Central memory CD8-positive, alpha-beta T cell (primary cell): ENCODE data around the gene FGD1.
"Not testable (repeated sequence)": the region's sequence is repeated elsewhere in the genome, so short reads cannot be mapped to it uniquely, and the experiment has no call there.

ENCODE experiments used
- ATAC-seq: fragments of 150-1000 bp; cut with Tn5 transposase; replicated peaks from 2 replicates; pipeline ENCODE4 v1.10.0; 2022; ENCODE audit warnings: mild to moderate bottlenecking, moderate FRiP score, moderate number of reproducible peaks; ENCODE audit not compliant: poor library complexity, severe bottlenecking; ENCODE audit errors: extremely low read depth
- DNase-seq, 2 donors: peaks; one replicate each; pipeline ENCODE4 v3.0.0; 2021; ENCODE audit warnings: low spot score in 2 of 2
- H3K27ac Mint-ChIP-seq: one replicate; pipeline ENCODE4 v1.8.0; 2022; ENCODE audit warnings: low read depth, mild to moderate bottlenecking, moderate library complexity, mixed read lengths
- H3K27me3 Mint-ChIP-seq: one replicate; pipeline ENCODE4 v1.8.0; 2022; ENCODE audit warnings: mixed read lengths
- H3K36me3 Mint-ChIP-seq: one replicate; pipeline ENCODE4 v1.8.0; 2022; ENCODE audit warnings: mild to moderate bottlenecking, moderate library complexity, mixed read lengths; ENCODE audit not compliant: insufficient read depth
- H3K4me1 Mint-ChIP-seq: one replicate; pipeline ENCODE4 v1.8.0; 2022; ENCODE audit warnings: mixed read lengths
- H3K4me3 Mint-ChIP-seq: one replicate; pipeline ENCODE4 v1.8.0; 2022; ENCODE audit warnings: mild to moderate bottlenecking, moderate library complexity, mixed read lengths
- H3K9me3 Mint-ChIP-seq: one replicate; pipeline ENCODE4 v1.8.0; 2022; ENCODE audit warnings: mixed read lengths

Gene FGD1

GRCh38 chrX:54495814-54496516, at the start of gene FGD1:
Gene FGD1 (minus strand): TSS chrX:54496234. CDS start chrX:54495432, 802 bp downstream.
- DNase-seq (no peak), ATAC-seq (no peak)
- no peaks in the 10 kb centered on the region for H3K9me3 Mint-ChIP-seq
- H3K27ac Mint-ChIP-seq: peak within 1 kb of the TSS; percentile 10
- H3K27me3 Mint-ChIP-seq: peaks cover 58% of the 10 kb centered on the region
- no peaks in the 10 kb centered on the region for H3K36me3 Mint-ChIP-seq
- peak within 1 kb of the TSS; percentile 73 for H3K4me3 Mint-ChIP-seq
- peaks cover 11% of the 10 kb centered on the region for H3K4me1 Mint-ChIP-seq

- not testable (repeated sequence) for H3K4me3 Mint-ChIP-seq, H3K9me3 Mint-ChIP-seq, DNase-seq, ATAC-seq, H3K4me1 Mint-ChIP-seq, H3K27me3 Mint-ChIP-seq, H3K27ac Mint-ChIP-seq
- H3K36me3 Mint-ChIP-seq: peaks cover 33% of the 10 kb centered on the region
These were observed 46.2 kb upstream of the FGD1 start for GRCh38 chrX:54542239-54542638.

GRCh38 chrX:54540289-54540688, 44.3 kb upstream of the FGD1 start:
- ATAC-seq (no peak), DNase-seq (no peak)
- no peak overlapping the region for H3K27ac Mint-ChIP-seq
- H3K4me3 Mint-ChIP-seq: no peak overlapping the region
- peaks cover 31% of the 10 kb centered on the region for H3K36me3 Mint-ChIP-seq
- no peaks in the 10 kb centered on the region for H3K27me3 Mint-ChIP-seq
- H3K9me3 Mint-ChIP-seq: no peaks in the 10 kb centered on the region
- H3K4me1 Mint-ChIP-seq: peaks cover 5% of the 10 kb centered on the region

- Mint-ChIP-seq H3K4me3 (peak overlapping the region; percentile 43), H3K9me3 (no peaks in the 10 kb centered on the region), H3K36me3 (peaks cover 31% of the 10 kb centered on the region), H3K27ac (peak overlapping the region; percentile 42), H3K27me3 (no peaks in the 10 kb centered on the region), H3K4me1 (peaks cover 29% of the 10 kb centered on the region)
- no peak for ATAC-seq
- DNase-seq: no peak
These were observed 38.2 kb upstream of the FGD1 start for GRCh38 chrX:54534271-54534670.

- peak overlapping the region; percentile 92 for H3K27ac Mint-ChIP-seq
- no peak for DNase-seq
These were observed 34.4 kb upstream of the FGD1 start for GRCh38 chrX:54530357-54530900.

GRCh38 chrX:54529552-54530356, 33.7 kb upstream of the FGD1 start, which contains the start of gene GNL3L:
Gene GNL3L (plus strand): TSS chrX:54530219. CDS start chrX:54532567, 2,348 bp downstream.
- Mint-ChIP-seq H3K4me1 (peaks cover 27% of the 10 kb centered on the region), H3K9me3 (peaks cover 5% of the 10 kb centered on the region), H3K27me3 (no peaks in the 10 kb centered on the region), H3K4me3 (peak within 1 kb of the TSS; percentile 89), H3K27ac (peak within 1 kb of the TSS; percentile 92), H3K36me3 (peaks cover 20% of the 10 kb centered on the region)
- ATAC-seq (peak; percentile 89), DNase-seq (peak; percentile 51 to 60)

More at GRCh38 chrX:54530357-54530900, 34.4 kb upstream of the FGD1 start:
- ATAC-seq: peak; percentile 27
- Mint-ChIP-seq H3K27me3 (no peaks in the 10 kb centered on the region), H3K4me1 (peaks cover 28% of the 10 kb centered on the region), H3K9me3 (peaks cover 5% of the 10 kb centered on the region), H3K36me3 (peaks cover 20% of the 10 kb centered on the region), H3K4me3 (peak overlapping the region; percentile 89)

GRCh38 chrX:54529151-54529550, 33.1 kb upstream of the FGD1 start:
- H3K4me1 Mint-ChIP-seq: peaks cover 21% of the 10 kb centered on the region
- peak overlapping the region; percentile 89 for H3K4me3 Mint-ChIP-seq
- peak overlapping the region; percentile 92 for H3K27ac Mint-ChIP-seq
- ATAC-seq (no peak), DNase-seq (no peak)
- H3K36me3 Mint-ChIP-seq: peaks cover 15% of the 10 kb centered on the region
- peaks cover 5% of the 10 kb centered on the region for H3K9me3 Mint-ChIP-seq
- peaks cover 3% of the 10 kb centered on the region for H3K27me3 Mint-ChIP-seq

- Mint-ChIP-seq H3K27ac (no peak overlapping the region), H3K4me1 (no peaks in the 10 kb centered on the region), H3K27me3 (no peaks in the 10 kb centered on the region), H3K4me3 (no peak overlapping the region), H3K9me3 (no peaks in the 10 kb centered on the region), H3K36me3 (no peaks in the 10 kb centered on the region)
- DNase-seq (no peak), ATAC-seq (no peak)
These were observed 13.4 kb upstream of the FGD1 start for GRCh38 chrX:54509400-54509799.

GRCh38 chrX:54496936-54497335, 902 bp upstream of the FGD1 start:
- Mint-ChIP-seq H3K4me3 (peak overlapping the region; percentile 63), H3K9me3 (no peaks in the 10 kb centered on the region), H3K4me1 (peaks cover 11% of the 10 kb centered on the region), H3K27me3 (peaks cover 58% of the 10 kb centered on the region), H3K27ac (no peak overlapping the region), H3K36me3 (no peaks in the 10 kb centered on the region)
- DNase-seq (no peak), ATAC-seq (no peak)

- no peaks in the 10 kb centered on the region for H3K9me3 Mint-ChIP-seq
- peak overlapping the region; percentile 10 for H3K27ac Mint-ChIP-seq
- ATAC-seq: no peak
- DNase-seq: no peak
- peaks cover 58% of the 10 kb centered on the region for H3K27me3 Mint-ChIP-seq
- H3K4me1 Mint-ChIP-seq: peaks cover 11% of the 10 kb centered on the region
- H3K4me3 Mint-ChIP-seq: peak overlapping the region; percentile 63
- H3K36me3 Mint-ChIP-seq: no peaks in the 10 kb centered on the region
These were observed 451 bp upstream of the FGD1 start for GRCh38 chrX:54496517-54496852.

GRCh38 chrX:54494989-54495813, 833 bp downstream of the FGD1 start:
- Mint-ChIP-seq H3K36me3 (no peaks in the 10 kb centered on the region), H3K27ac (no peak overlapping the region), H3K27me3 (peaks cover 55% of the 10 kb centered on the region), H3K9me3 (no peaks in the 10 kb centered on the region), H3K4me1 (peaks cover 11% of the 10 kb centered on the region), H3K4me3 (peak overlapping the region; percentile 73)
- DNase-seq (no peak), ATAC-seq (no peak)
